T-cell (primary cell): ENCODE results near the gene TAC4. TPM values are rescaled to one million over a fixed set of nuclear protein-coding genes. Genes with fewer than 3 reads are reported as not detected.
A peak's percentile ranks its signal among the peaks of the same experiment; 100 is the strongest.

Experiments used
- ATAC-seq, 4 experiments: fragments of 200-7000 bp in 3 of 4; fragments of 150-1000 bp in 1 of 4; cut with Tn5 transposase; replicated peaks in 1 of 4; 1 replicate in 3 of 4; 2 replicates in 1 of 4; pipeline ENCODE4 v1.10.0; 2021; ENCODE audit warnings: moderate library complexity in 3 of 4, mild to moderate bottlenecking in 2 of 4, moderate number of reproducible peaks in 1 of 4
- CTCF ChIA-PET, 2 donors: fragments of 300-600 bp; sonication (Branson Sonifier 250); formaldehyde crosslinking; loops; one replicate each; lab custom pipeline; 2022; ENCODE audit warnings: antibody characterized with exemption in 2 of 2; lab: Charles Lee
- POLR2A ChIA-PET, 2 donors: fragments of 300-600 bp; sonication (Branson Sonifier 250); formaldehyde crosslinking; loops; one replicate each; lab custom pipeline; 2022; ENCODE audit warnings: antibody characterized with exemption in 2 of 2; lab: Charles Lee
- DNase-seq, 35 experiments: peaks; one replicate each; pipeline versions ENCODE4 v3.0.0 to v3.0.0-alpha.2; 2013 to 2023
- H3K27ac ChIP-seq: one replicate; pipeline ENCODE4 v1.5.1; 2013; ENCODE audit warnings: low read length
- H3K27me3 ChIP-seq, 2 experiments: replicated peaks in 1 of 2; 1 replicate in 1 of 2; 2 replicates in 1 of 2; pipeline versions ENCODE4 v1.6.1 to v1.7.0; 2013; ENCODE audit warnings: low read length in 1 of 2, mixed read lengths in 1 of 2; ENCODE audit not compliant: control insufficient read depth in 2 of 2, insufficient read depth in 2 of 2; ENCODE audit errors: extremely low read depth in 1 of 2
- H3K36me3 ChIP-seq, 2 donors: 1 replicate in 1 of 2; 2 replicates in 1 of 2; pipeline versions ENCODE4 v1.6.1 to v1.7.0; 2013; ENCODE audit warnings: low read length in 1 of 2; ENCODE audit not compliant: control insufficient read depth in 2 of 2, insufficient read depth in 1 of 2; ENCODE audit errors: extremely low read depth in 1 of 2
- H3K4me1 ChIP-seq, 2 experiments: 1 replicate in 1 of 2; 2 replicates in 1 of 2; pipeline versions ENCODE4 v1.6.1 to v1.7.0; 2013; ENCODE audit warnings: low read length in 2 of 2, mixed read lengths in 1 of 2; ENCODE audit not compliant: insufficient read depth in 2 of 2, control insufficient read depth in 1 of 2; ENCODE audit errors: extremely low read depth in 1 of 2
- H3K4me3 ChIP-seq, 2 donors: 1 replicate in 1 of 2; 2 replicates in 1 of 2; pipeline versions ENCODE4 v1.5.1 to v1.7.0; 2013; ENCODE audit warnings: mild to moderate bottlenecking in 2 of 2, low read length in 1 of 2, moderate library complexity in 1 of 2; ENCODE audit not compliant: control insufficient read depth in 1 of 2; ENCODE audit errors: extremely low read depth in 1 of 2
- H3K9me3 ChIP-seq: 2 replicates; pipeline ENCODE4 v1.7.0; 2013
- H3K27ac Mint-ChIP-seq, 2 donors: one replicate each; pipeline ENCODE4 v1.8.0; 2020 to 2021; ENCODE audit warnings: mild to moderate bottlenecking in 2 of 2, mixed read lengths in 2 of 2
- H3K27me3 Mint-ChIP-seq, 2 donors: one replicate each; pipeline ENCODE4 v1.8.0; 2021 to 2022; ENCODE audit warnings: mixed read lengths in 2 of 2
- H3K36me3 Mint-ChIP-seq: one replicate; pipeline ENCODE4 v1.8.0; 2021; ENCODE audit warnings: mixed read lengths
- H3K4me1 Mint-ChIP-seq, 3 donors: one replicate each; pipeline ENCODE4 v1.8.0; 2020 to 2022; ENCODE audit warnings: mixed read lengths in 3 of 3, mild to moderate bottlenecking in 1 of 3
- H3K4me3 Mint-ChIP-seq, 3 donors: one replicate each; pipeline ENCODE4 v1.8.0; 2020 to 2022; ENCODE audit warnings: mild to moderate bottlenecking in 3 of 3, mixed read lengths in 3 of 3, moderate library complexity in 3 of 3
- H3K9me3 Mint-ChIP-seq, 3 donors: one replicate each; pipeline ENCODE4 v1.8.0; 2020 to 2022; ENCODE audit warnings: mixed read lengths in 3 of 3
- WGBS: methylation state at CpG from one replicate; pipeline ENCODE4 v1.1.5; 2013; ENCODE audit warnings: missing lambda C conversion rate; ENCODE audit not compliant: insufficient coverage; 5-methylcytosine and 5-hydroxymethylcytosine counted together
- total RNA-seq, 35 experiments: library from RNA in 6 of 35; stranded (reverse) in 6 of 35; fragments of 120-200 nt in 1 of 35; gene quantifications; one replicate each; pipeline versions ENCODE4 v1.2.1 to v1.2.4 and lab custom pipeline; 2013 to 2026

Gene TAC4
- total RNA-seq, 5 donors from 2014 or later (not counting 1 experiment from before 2014, with no cell fraction given), result not detected

- H3K4me3 ChIP-seq, result no peak overlapping the region
- 72% methylated on average over 4 of the region's 5 CpGs for whole genome bisulfite sequencing
- H3K27me3 ChIP-seq, result no peaks in the 10 kb centered on the region
- DNase-seq (no peak), ATAC-seq (no peak)
- peaks cover 8 to 69% of the 10 kb centered on the region in 2 donors for H3K36me3 ChIP-seq
- no peaks in the 10 kb centered on the region for H3K27me3 Mint-ChIP-seq
- H3K27ac Mint-ChIP-seq, result peak overlapping the region; percentile 90 to 99
- ChIA-PET CTCF (no interaction called here), POLR2A (no interaction called here)
- no peaks in the 10 kb centered on the region for H3K9me3 Mint-ChIP-seq
- H3K27ac ChIP-seq, result peak overlapping the region; percentile 84
- no peaks in the 10 kb centered on the region for H3K9me3 ChIP-seq
- H3K36me3 Mint-ChIP-seq, result peaks cover 61% of the 10 kb centered on the region
- peaks cover 73 to 80% (median 74%) of the 10 kb centered on the region in 3 donors for H3K4me1 Mint-ChIP-seq
- H3K4me3 Mint-ChIP-seq, result peak overlapping the region in 1 of 3 donors; percentile 77
- peaks cover 66 to 72% of the 10 kb centered on the region in 2 experiments for H3K4me1 ChIP-seq
Observed at GRCh38 chr17:49819138-49819537, 28.7 kb downstream of the TAC4 start.

GRCh38 chr17:49817993-49818392 is 29.9 kb downstream of the TAC4 start:
- Histone ChIP-seq H3K4me3 (no peak overlapping the region), H3K4me1 (peaks cover 66 to 73% of the 10 kb centered on the region in 2 experiments), H3K27me3 (no peaks in the 10 kb centered on the region), H3K9me3 (no peaks in the 10 kb centered on the region), H3K36me3 (peaks cover 7 to 69% of the 10 kb centered on the region in 2 donors), H3K27ac (peak overlapping the region; percentile 84)
- peak overlapping the region; percentile 90 to 99 for H3K27ac Mint-ChIP-seq
- ChIA-PET CTCF (interaction anchor here (0.7 to 1.4 kb wide), 4 partner anchors 55 to 356 kb away, joined by 3 read pairs; no protein-coding TSS in a partner anchor), POLR2A (interaction anchor here (0.6 to 1.2 kb wide), 3 partner anchors 12 to 61 kb away, joined by 4 to 7 read pairs (median 7); partner anchors contain the start of gene FAM117A (in 1 of the 2))
- 50% methylated on average over 2 of the region's 4 CpGs for whole genome bisulfite sequencing
- peak; percentile 99 to 100 (median 100) for ATAC-seq
- DNase-seq, result peak; percentile 18 to 79 (median 66)
- H3K4me1 Mint-ChIP-seq, result peaks cover 82 to 89% (median 83%) of the 10 kb centered on the region in 3 donors
- H3K27me3 Mint-ChIP-seq, result no peaks in the 10 kb centered on the region
- H3K4me3 Mint-ChIP-seq, result peak overlapping the region; percentile 50 to 77 (median 61)
- H3K9me3 Mint-ChIP-seq, result no peaks in the 10 kb centered on the region
- peaks cover 59% of the 10 kb centered on the region for H3K36me3 Mint-ChIP-seq

- ATAC-seq, result no peak
- H3K27ac ChIP-seq, result peak overlapping the region; percentile 11
Observed at GRCh38 chr17:49815761-49816281, 32.0 kb downstream of the TAC4 start.

GRCh38 chr17:49814781-49815529 is 32.9 kb downstream of the TAC4 start:
- Mint-ChIP-seq H3K4me1 (peaks cover 65 to 70% (median 66%) of the 10 kb centered on the region in 3 donors), H3K9me3 (no peaks in the 10 kb centered on the region), H3K27ac (peak overlapping the region; percentile 76 to 90), H3K36me3 (peaks cover 52% of the 10 kb centered on the region), H3K27me3 (no peaks in the 10 kb centered on the region), H3K4me3 (peak overlapping the region in 1 of 3 donors; percentile 23)
- no CpG with 5 or more reads among the region's 4 CpGs for WGBS
- DNase-seq (no peak), ATAC-seq (no peak)
- Histone ChIP-seq H3K4me3 (no peak overlapping the region), H3K4me1 (peaks cover 45 to 53% of the 10 kb centered on the region in 2 experiments), H3K36me3 (peaks cover 7 to 70% of the 10 kb centered on the region in 2 donors), H3K27ac (peak overlapping the region; percentile 19), H3K27me3 (no peaks in the 10 kb centered on the region), H3K9me3 (no peaks in the 10 kb centered on the region)
- ChIA-PET POLR2A (no interaction called here), CTCF (interaction anchor here in 1 of 2 donors (0.6 kb wide), 1 partner anchor 396 kb away, joined by 3 read pairs; no protein-coding TSS in a partner anchor)

More at GRCh38 chr17:49815761-49816281, 32.0 kb downstream of the TAC4 start:
- H3K9me3 Mint-ChIP-seq, result no peaks in the 10 kb centered on the region
- Histone ChIP-seq H3K36me3 (peaks cover 7 to 67% of the 10 kb centered on the region in 2 donors), H3K4me3 (no peak overlapping the region), H3K4me1 (peaks cover 53 to 62% of the 10 kb centered on the region in 2 experiments), H3K9me3 (no peaks in the 10 kb centered on the region), H3K27me3 (no peaks in the 10 kb centered on the region)
- no peak for DNase-seq
- peaks cover 71 to 74% (median 74%) of the 10 kb centered on the region in 3 donors for H3K4me1 Mint-ChIP-seq
- peak overlapping the region in 1 of 3 donors; percentile 15 for H3K4me3 Mint-ChIP-seq
- H3K27me3 Mint-ChIP-seq, result no peaks in the 10 kb centered on the region
- 100% methylated on average over 5 of the region's 9 CpGs for WGBS
- H3K27ac Mint-ChIP-seq, result peak overlapping the region; percentile 90 to 99
- CTCF ChIA-PET, result interaction anchor here in 1 of 2 donors (1.3 kb wide), 1 partner anchor 100 kb away, joined by 4 read pairs; no protein-coding TSS in a partner anchor
- peaks cover 51% of the 10 kb centered on the region for H3K36me3 Mint-ChIP-seq
- POLR2A ChIA-PET, result interaction anchor here in 1 of 2 donors (0.5 kb wide), 1 partner anchor 23 kb away, joined by 6 read pairs; no protein-coding TSS in a partner anchor

- H3K4me3 Mint-ChIP-seq, result no peak overlapping the region
- DNase-seq (no peak), ATAC-seq (no peak)
- WGBS, result 100% methylated on average over 2 of the region's 4 CpGs
- no peaks in the 10 kb centered on the region for H3K27me3 Mint-ChIP-seq
- Histone ChIP-seq H3K36me3 (peaks cover 7 to 80% of the 10 kb centered on the region in 2 donors), H3K4me3 (no peak overlapping the region), H3K4me1 (peaks cover 0 to under 1% of the 10 kb centered on the region in 2 experiments), H3K9me3 (no peaks in the 10 kb centered on the region), H3K27me3 (no peaks in the 10 kb centered on the region), H3K27ac (no peak overlapping the region)
- H3K4me1 Mint-ChIP-seq, result peaks cover 43 to 53% (median 51%) of the 10 kb centered on the region in 3 donors
- H3K36me3 Mint-ChIP-seq, result peaks cover 61% of the 10 kb centered on the region
- no peaks in the 10 kb centered on the region for H3K9me3 Mint-ChIP-seq
- POLR2A ChIA-PET, result no interaction called here
- CTCF ChIA-PET, result no interaction called here
- H3K27ac Mint-ChIP-seq, result peak overlapping the region in 1 of 2 donors; percentile 7
Observed at GRCh38 chr17:49809056-49809455, 38.8 kb downstream of the TAC4 start.

GRCh38 chr17:49798738-49799137 is 49.1 kb downstream of the TAC4 start:
- no peak for DNase-seq
- ChIA-PET POLR2A (interaction anchor here in 1 of 2 donors (0.5 to 1.2 kb wide), 2 partner anchors 10 to 14 kb away, joined by 4 to 11 read pairs; partner anchors contain the start of gene KAT7), CTCF (interaction anchor here in 1 of 2 donors (0.6 to 1.3 kb wide), 2 partner anchors 13 to 1226 kb away, joined by 3 read pairs; no protein-coding TSS in a partner anchor)
- no CpG with 5 or more reads among the region's 2 CpGs for WGBS
- Histone ChIP-seq H3K4me1 (peaks cover 10 to 28% of the 10 kb centered on the region in 2 experiments), H3K36me3 (peaks cover 12 to 73% of the 10 kb centered on the region in 2 donors), H3K4me3 (no peak overlapping the region), H3K27me3 (no peaks in the 10 kb centered on the region), H3K9me3 (no peaks in the 10 kb centered on the region), H3K27ac (no peak overlapping the region)
- Mint-ChIP-seq H3K4me3 (no peak overlapping the region), H3K4me1 (peaks cover 55 to 56% (median 56%) of the 10 kb centered on the region in 3 donors), H3K36me3 (peaks cover 50% of the 10 kb centered on the region), H3K27me3 (no peaks in the 10 kb centered on the region), H3K9me3 (no peaks in the 10 kb centered on the region), H3K27ac (peak overlapping the region; percentile 69 to 78)
- ATAC-seq, result peak in 1 of 4 experiments; percentile 38
